ENCODE data around the gene C22orf42. TPM values are rescaled to one million over a fixed set of nuclear protein-coding genes. Genes with fewer than 3 reads are reported as not detected.

Gene C22orf42
- total and polyA plus RNA-seq, 12 donors = not detected

GRCh38 chr22:32132126-32132525 lies 27.0 kb downstream of the C22orf42 start:
- intact Hi-C loops (cut with DNase I) = no loop called here
- Histone ChIP-seq H3K27me3 (peaks cover 0 to 4% (median 0%) of the 10 kb centered on the region in 7 donors), H3K27ac (no peak overlapping the region), H3K36me3 (no peaks in the 10 kb centered on the region), H3K4me3 (no peak overlapping the region), H3K4me1 (peaks cover 0 to 4% (median 0%) of the 10 kb centered on the region in 9 donors), H3K9me3 (no peaks in the 10 kb centered on the region)
- no peak for ATAC-seq
- no peak for DNase-seq
- no peak for TF ChIP-seq CTCF (IDR thresholded peaks at IDR 0.05)
- WGBS, 2 donors = 84% methylated on average over 11 of the region's 11 CpGs

GRCh38 chr22:32130464-32130863 lies 28.6 kb downstream of the C22orf42 start:
- Histone ChIP-seq H3K27me3 (peaks cover 0 to 4% (median 0%) of the 10 kb centered on the region in 7 donors), H3K4me3 (no peak overlapping the region), H3K9me3 (no peaks in the 10 kb centered on the region), H3K36me3 (no peaks in the 10 kb centered on the region), H3K27ac (no peak overlapping the region), H3K4me1 (no peaks in the 10 kb centered on the region)
- DNase-seq (no peak), ATAC-seq (no peak)
- intact Hi-C loops (cut with DNase I) = no loop called here
- WGBS, 2 donors = 68 to 88% methylated on average over 2 of the region's 2 CpGs
- no peak for TF ChIP-seq CTCF (IDR thresholded peaks at IDR 0.05)

GRCh38 chr22:32127904-32128303 lies 31.2 kb downstream of the C22orf42 start:
- Histone ChIP-seq H3K27ac (no peak overlapping the region), H3K36me3 (no peaks in the 10 kb centered on the region), H3K4me3 (no peak overlapping the region), H3K27me3 (no peaks in the 10 kb centered on the region), H3K9me3 (no peaks in the 10 kb centered on the region), H3K4me1 (no peaks in the 10 kb centered on the region)
- no peak for DNase-seq
- intact Hi-C loops (cut with DNase I) = no loop called here
- no peak for TF ChIP-seq CTCF (IDR thresholded peaks at IDR 0.05)
- ATAC-seq = no peak
- 79 to 83% methylated on average over 4 of the region's 4 CpGs for WGBS, 2 donors

GRCh38 chr22:32123657-32124056 lies 35.4 kb downstream of the C22orf42 start:
- ATAC-seq (peak in 1 of 8 donors; percentile 16), DNase-seq (no peak)
- no peak for TF ChIP-seq CTCF (IDR thresholded peaks at IDR 0.05)
- Histone ChIP-seq H3K27ac (no peak overlapping the region), H3K4me1 (no peaks in the 10 kb centered on the region), H3K4me3 (no peak overlapping the region), H3K36me3 (no peaks in the 10 kb centered on the region), H3K9me3 (no peaks in the 10 kb centered on the region), H3K27me3 (no peaks in the 10 kb centered on the region)
- 71% methylated on average over 10 of the region's 10 CpGs for WGBS, 2 donors
- intact Hi-C loops (cut with DNase I) = no loop called here

All from heart right ventricle (tissue), 16 donors.